ENCODE results near the gene CDH9.

Gene CDH9

DNA sequence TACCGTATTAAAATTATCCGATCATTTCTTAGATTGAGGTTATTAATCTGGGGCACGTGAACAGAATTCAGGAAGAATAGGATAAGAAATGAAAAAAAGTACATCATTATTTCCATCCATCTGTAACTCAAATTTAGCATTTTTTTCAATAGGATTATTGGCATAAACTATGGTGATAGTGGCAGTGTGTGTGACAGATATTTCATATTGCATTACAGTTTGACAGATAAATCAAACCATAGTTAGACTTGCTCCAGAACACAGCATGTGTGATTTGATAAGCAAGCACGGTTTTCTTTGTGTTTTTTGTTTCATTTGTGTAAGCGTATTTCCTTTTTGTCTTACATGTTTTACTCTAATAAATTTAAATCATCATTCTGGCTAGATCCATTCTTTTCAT is 155.0 kb downstream of the CDH9 start:
- no peak for DNase-seq (ENCODE audit: low spot score)
- in situ Hi-C loops (cut with MboI; ENCODE audit: low sequenced_read_pairs, unreplicated experiment) = no loop called here
- TF ChIP-seq, protein P1, sequence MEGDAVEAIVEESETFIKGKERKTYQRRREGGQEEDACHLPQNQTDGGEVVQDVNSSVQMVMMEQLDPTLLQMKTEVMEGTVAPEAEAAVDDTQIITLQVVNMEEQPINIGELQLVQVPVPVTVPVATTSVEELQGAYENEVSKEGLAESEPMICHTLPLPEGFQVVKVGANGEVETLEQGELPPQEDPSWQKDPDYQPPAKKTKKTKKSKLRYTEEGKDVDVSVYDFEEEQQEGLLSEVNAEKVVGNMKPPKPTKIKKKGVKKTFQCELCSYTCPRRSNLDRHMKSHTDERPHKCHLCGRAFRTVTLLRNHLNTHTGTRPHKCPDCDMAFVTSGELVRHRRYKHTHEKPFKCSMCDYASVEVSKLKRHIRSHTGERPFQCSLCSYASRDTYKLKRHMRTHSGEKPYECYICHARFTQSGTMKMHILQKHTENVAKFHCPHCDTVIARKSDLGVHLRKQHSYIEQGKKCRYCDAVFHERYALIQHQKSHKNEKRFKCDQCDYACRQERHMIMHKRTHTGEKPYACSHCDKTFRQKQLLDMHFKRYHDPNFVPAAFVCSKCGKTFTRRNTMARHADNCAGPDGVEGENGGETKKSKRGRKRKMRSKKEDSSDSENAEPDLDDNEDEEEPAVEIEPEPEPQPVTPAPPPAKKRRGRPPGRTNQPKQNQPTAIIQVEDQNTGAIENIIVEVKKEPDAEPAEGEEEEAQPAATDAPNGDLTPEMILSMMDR (IDR thresholded peaks at IDR 0.05; ENCODE audit: borderline replicate concordance, control extremely low read depth, extremely low read depth, insufficient read depth, missing control alignments) = no peak

DNA sequence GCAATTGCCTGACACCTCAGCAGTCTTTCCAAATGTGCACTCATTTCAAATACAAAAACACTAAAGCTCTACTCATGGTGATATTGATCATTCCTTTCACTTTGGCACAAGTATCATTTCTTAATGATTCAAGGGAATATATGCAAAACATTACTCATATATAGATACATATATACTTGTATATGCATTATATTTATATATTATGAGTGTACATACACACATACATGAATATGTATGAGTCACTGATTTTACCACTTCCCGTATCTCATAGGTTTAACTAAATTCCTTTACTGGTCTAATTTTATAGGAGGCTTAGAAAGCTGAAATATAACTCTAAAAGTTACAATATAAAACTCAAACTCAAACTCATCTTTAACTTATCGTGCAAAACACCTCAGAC is 156.5 kb downstream of the CDH9 start:
- DNase-seq (ENCODE audit: low spot score) = no peak
- TF ChIP-seq, protein P1 (IDR thresholded peaks at IDR 0.05; ENCODE audit: borderline replicate concordance, control extremely low read depth, extremely low read depth, insufficient read depth, missing control alignments) = no peak

DNA sequence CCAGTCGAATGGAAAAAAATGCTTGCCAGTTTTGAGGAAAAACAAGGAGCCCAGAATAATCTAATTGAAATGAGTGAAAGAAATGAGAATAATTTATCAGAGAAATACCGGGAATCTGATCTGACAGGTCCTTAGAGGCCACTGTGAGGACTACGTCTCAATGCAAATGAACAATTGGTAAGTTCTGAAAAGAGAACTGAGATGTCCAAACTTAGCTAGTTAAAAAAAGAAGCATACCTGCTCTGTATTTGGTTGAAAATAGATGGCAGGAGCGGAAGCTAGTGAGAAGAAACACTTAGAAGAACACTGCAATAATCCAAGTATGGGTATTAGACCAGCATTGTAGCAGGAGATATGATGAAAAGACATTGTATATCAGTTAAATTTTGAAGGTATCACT is 161.2 kb downstream of the CDH9 start:
- in situ Hi-C loops (cut with MboI; ENCODE audit: low sequenced_read_pairs, unreplicated experiment) = no loop called here
- TF ChIP-seq, protein P1 (IDR thresholded peaks at IDR 0.05; ENCODE audit: borderline replicate concordance, control extremely low read depth, extremely low read depth, insufficient read depth, missing control alignments) = no peak
- DNase-seq (ENCODE audit: low spot score) = no peak

More for the DNA sequence above, 156.5 kb downstream of the CDH9 start:
- in situ Hi-C loops (cut with MboI; ENCODE audit: low sequenced_read_pairs, unreplicated experiment) = no loop called here

DNA sequence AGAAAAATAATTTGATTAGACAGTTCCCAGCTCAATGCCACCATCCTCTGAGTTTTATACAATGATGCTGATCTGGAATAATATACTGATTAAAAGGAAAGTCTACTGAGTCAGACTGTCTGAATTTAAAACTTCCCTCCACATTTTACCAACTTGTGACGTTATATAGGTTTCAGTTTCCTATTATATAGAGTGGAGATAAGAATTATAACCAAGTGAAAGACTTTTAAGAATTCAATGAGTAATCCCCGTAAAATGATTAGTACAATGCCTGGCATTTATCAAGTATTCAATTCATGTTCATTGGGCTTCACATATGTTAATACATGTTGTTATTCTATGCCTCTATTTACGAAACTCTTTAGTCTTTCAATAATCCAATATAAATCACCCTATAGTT is 166.0 kb downstream of the CDH9 start:
- in situ Hi-C loops (cut with MboI; ENCODE audit: low sequenced_read_pairs, unreplicated experiment) = no loop called here
- TF ChIP-seq, protein P1 (IDR thresholded peaks at IDR 0.05; ENCODE audit: borderline replicate concordance, control extremely low read depth, extremely low read depth, insufficient read depth, missing control alignments) = no peak
- DNase-seq (ENCODE audit: low spot score) = no peak

DNA sequence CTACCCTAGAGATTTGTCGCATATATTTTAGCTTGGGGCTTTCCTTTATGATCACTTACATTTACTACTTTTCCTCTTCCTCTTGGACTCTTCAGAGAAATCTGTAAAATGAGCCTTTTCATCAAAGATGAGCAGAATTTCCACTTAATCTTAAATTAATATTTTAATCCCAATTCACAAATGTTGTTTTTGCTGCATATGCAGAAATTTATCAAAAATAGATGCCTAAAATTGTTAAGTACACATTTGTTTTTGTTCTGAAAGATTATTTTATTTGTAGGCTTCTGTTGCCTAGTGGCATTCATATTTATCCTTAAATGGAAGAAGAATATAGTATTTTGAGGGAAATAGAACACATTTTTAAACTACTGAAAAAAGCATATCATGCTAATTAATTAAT is 168.6 kb downstream of the CDH9 start:
- in situ Hi-C loops (cut with MboI; ENCODE audit: low sequenced_read_pairs, unreplicated experiment) = no loop called here
- TF ChIP-seq, protein P1 (IDR thresholded peaks at IDR 0.05; ENCODE audit: borderline replicate concordance, control extremely low read depth, extremely low read depth, insufficient read depth, missing control alignments) = no peak

DNA sequence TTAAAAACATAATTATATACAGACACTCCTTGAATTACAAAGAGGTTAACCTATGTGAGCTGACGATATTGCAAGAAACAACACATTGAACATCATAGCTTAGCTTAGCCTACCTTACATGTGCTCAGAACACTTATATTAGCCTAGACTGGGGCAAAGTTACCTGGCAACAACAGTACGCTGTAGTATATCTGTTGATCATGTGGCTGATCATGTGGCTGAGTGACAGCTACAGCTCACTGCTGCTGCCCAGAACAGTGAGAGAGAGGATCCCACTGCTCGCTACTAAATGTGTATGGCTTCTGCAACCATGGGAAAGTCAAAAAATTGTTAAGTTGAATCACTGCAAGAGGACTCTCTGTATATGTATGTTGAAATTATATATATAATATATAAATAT is 169.9 kb downstream of the CDH9 start:
- no peak for DNase-seq (ENCODE audit: low spot score)
- TF ChIP-seq, protein P1 (IDR thresholded peaks at IDR 0.05; ENCODE audit: borderline replicate concordance, control extremely low read depth, extremely low read depth, insufficient read depth, missing control alignments) = no peak
- in situ Hi-C loops (cut with MboI; ENCODE audit: low sequenced_read_pairs, unreplicated experiment) = no loop called here

More for the DNA sequence above, 168.6 kb downstream of the CDH9 start:
- DNase-seq (ENCODE audit: low spot score) = no peak

DNA sequence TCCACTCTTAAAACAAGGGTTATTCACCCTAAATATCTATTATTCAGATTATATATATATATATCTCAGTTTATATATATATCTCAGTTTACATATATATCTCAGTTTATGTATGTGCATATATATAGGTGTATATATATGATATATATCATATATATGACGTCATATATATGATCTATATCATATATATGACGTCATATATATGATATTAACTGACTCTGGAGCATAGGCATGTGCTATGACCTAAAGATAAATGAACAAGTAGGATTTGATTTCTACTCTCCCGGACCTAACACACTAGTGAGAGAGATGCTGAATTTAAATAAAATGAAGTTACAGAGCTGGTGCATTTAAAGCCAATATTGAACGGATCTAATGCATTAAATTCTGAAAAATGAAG is 174.3 kb downstream of the CDH9 start:
- DNase-seq (ENCODE audit: low spot score) = no peak
- in situ Hi-C loops (cut with MboI; ENCODE audit: low sequenced_read_pairs, unreplicated experiment) = no loop called here
- TF ChIP-seq, protein P1 (IDR thresholded peaks at IDR 0.05; ENCODE audit: borderline replicate concordance, control extremely low read depth, extremely low read depth, insufficient read depth, missing control alignments) = no peak
